Liver (tissue), 9 donors: Measurements from ENCODE around the gene EFNA3. TPM values are rescaled to one million over a fixed set of nuclear protein-coding genes. Genes with fewer than 3 reads are reported as not detected.
A peak's percentile ranks its signal among the peaks of the same experiment; 100 is the strongest.

ENCODE experiments used
- DNase-seq: peaks from one replicate; pipeline ENCODE4 v3.0.0-alpha.2; 2017; ENCODE audit warnings: low spot score
- H3K27ac ChIP-seq, 2 donors: one replicate each; pipeline ENCODE4 v1.7.0; 2013; ENCODE audit warnings: inconsistent platforms in 2 of 2, low read length in 2 of 2, control low read depth in 1 of 2, low read depth in 1 of 2, mild to moderate bottlenecking in 1 of 2
- H3K27me3 ChIP-seq, 4 donors: one replicate each; pipeline versions ENCODE4 v1.6.1 to v1.7.0; 2013; ENCODE audit warnings: low read length in 3 of 4, inconsistent platforms in 1 of 4, mild to moderate bottlenecking in 1 of 4, moderate library complexity in 1 of 4; ENCODE audit not compliant: control insufficient read depth in 4 of 4, insufficient read depth in 4 of 4
- H3K36me3 ChIP-seq, 4 donors: one replicate each; pipeline versions ENCODE4 v1.6.1 to v1.7.0; 2013; ENCODE audit warnings: low read length in 3 of 4, mild to moderate bottlenecking in 3 of 4, low read depth in 1 of 4, moderate library complexity in 1 of 4; ENCODE audit not compliant: control insufficient read depth in 4 of 4, insufficient read depth in 3 of 4
- H3K4me1 ChIP-seq, 4 donors: one replicate each; pipeline versions ENCODE4 v1.6.1 to v1.7.0; 2013; ENCODE audit warnings: low read length in 3 of 4, mild to moderate bottlenecking in 3 of 4, moderate library complexity in 1 of 4; ENCODE audit not compliant: control insufficient read depth in 4 of 4, insufficient read depth in 4 of 4
- H3K4me3 ChIP-seq, 3 donors: one replicate each; pipeline versions ENCODE4 v1.6.1 to v1.7.0; 2013; ENCODE audit warnings: low read length in 3 of 3, control low read depth in 1 of 3, low read depth in 1 of 3, mild to moderate bottlenecking in 1 of 3
- H3K9ac ChIP-seq, 2 donors: one replicate each; pipeline ENCODE4 v1.7.0; 2013; ENCODE audit warnings: low read length in 2 of 2, mild to moderate bottlenecking in 2 of 2, moderate library complexity in 2 of 2, control low read depth in 1 of 2, low read depth in 1 of 2
- H3K9me3 ChIP-seq, 4 donors: one replicate each; pipeline versions ENCODE4 v1.6.1 to v1.7.0; 2013; ENCODE audit warnings: low read length in 3 of 4; ENCODE audit not compliant: control insufficient read depth in 4 of 4
- FOXA1 ChIP-seq: IDR thresholded peaks from 2 replicates; pipeline ENCODE4 v1.6.1; 2016; ENCODE audit warnings: antibody characterized with exemption
- GABPA ChIP-seq, 2 donors: IDR thresholded peaks in 1 of 2; conservative IDR thresholded peaks in 1 of 2; 2 replicates each; pipeline ENCODE4 v1.6.1; 2016; ENCODE audit warnings: antibody characterized with exemption in 2 of 2, mild to moderate bottlenecking in 1 of 2, moderate library complexity in 1 of 2
- HNF4A ChIP-seq, 2 donors: conservative IDR thresholded peaks; 2 replicates each; pipeline ENCODE4 v1.6.1; 2016; ENCODE audit warnings: antibody characterized with exemption in 2 of 2, mild to moderate bottlenecking in 2 of 2
- HNF4G ChIP-seq: IDR thresholded peaks from 2 replicates; pipeline ENCODE4 v1.6.1; 2016; ENCODE audit warnings: antibody characterized with exemption
- RXRA ChIP-seq, 2 donors: IDR thresholded peaks; 2 replicates each; pipeline ENCODE4 v1.6.1; 2017 to 2018; ENCODE audit warnings: antibody characterized with exemption in 2 of 2, mild to moderate bottlenecking in 1 of 2
- SP1 ChIP-seq: IDR thresholded peaks from 2 replicates; pipeline ENCODE4 v1.6.1; 2018; ENCODE audit warnings: antibody characterized with exemption, mild to moderate bottlenecking
- WGBS: extraction: QIAGEN DNeasy Blood & Tissue Kit; methylation state at CpG from one replicate; pipeline ENCODE4 v1.1.7; 2013; 5-methylcytosine and 5-hydroxymethylcytosine counted together
- polyA plus RNA-seq, 2 donors: library from polyadenylated mRNA; stranded (reverse) in 1 of 2; unstranded in 1 of 2; fragments of 200-250 nt in 1 of 2; fragments of >200 nt in 1 of 2; fragmentation: Nextera tagmentation in 1 of 2; extraction: Ambion mirVana in 1 of 2; gene quantifications; one replicate each; pipeline versions ENCODE4 v1.2.1 to v1.2.3, GENCODE V29; 2013 to 2015
- total RNA-seq, 2 donors: library from RNA; depleted of rRNA; stranded (reverse); fragments of >200 nt; gene quantifications; one replicate each; pipeline ENCODE4 v1.2.3, GENCODE V29; 2014
- TF ChIP-seq, protein P1 (sequence below): fragments of 150-350 bp; IDR thresholded peaks from 2 replicates; pipeline ENCODE4 v1.5.1; 2017; ENCODE audit warnings: improper control_type of control experiment, low read depth, low read length; ENCODE audit not compliant: missing input control
- TF ChIP-seq, protein P2 (sequence below): IDR thresholded peaks from 2 replicates; pipeline ENCODE4 v1.6.1; 2016; ENCODE audit warnings: antibody characterized with exemption
- TF ChIP-seq, protein P3 (sequence below): IDR thresholded peaks from 2 replicates; pipeline ENCODE4 v1.6.1; 2016; ENCODE audit warnings: antibody characterized with exemption
- donor health status: healthy.
- donor health status: healthy.
- donor health status: healthy.
- donor health status: healthy.
- donor health status: healthy.

EFNA3 gene
- total and polyA plus RNA-seq, 4 donors: 0.47 to 3.7 (median 1.1) TPM

DNA sequence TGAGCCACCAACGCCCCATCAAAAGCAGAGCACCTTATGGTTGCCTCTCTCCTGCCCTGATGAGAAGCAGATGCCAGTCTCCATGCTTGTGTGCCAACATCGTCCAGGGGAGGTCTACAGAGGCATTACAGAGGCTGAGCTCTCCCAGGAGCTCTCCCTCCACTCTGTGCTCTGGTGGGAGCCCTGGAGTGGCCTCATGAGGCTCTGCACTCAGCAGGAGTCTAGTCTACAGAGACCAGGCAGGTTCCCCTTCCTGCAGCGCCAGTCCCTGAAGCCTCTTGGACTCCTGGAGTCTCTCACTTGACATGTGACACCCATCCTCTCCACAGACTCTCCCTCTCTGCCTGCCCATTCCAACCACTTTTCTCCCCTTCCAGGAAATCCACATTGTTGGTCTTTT lies 41.6 kb upstream of the EFNA3 start (continued):
- TF ChIP-seq, protein P1, sequence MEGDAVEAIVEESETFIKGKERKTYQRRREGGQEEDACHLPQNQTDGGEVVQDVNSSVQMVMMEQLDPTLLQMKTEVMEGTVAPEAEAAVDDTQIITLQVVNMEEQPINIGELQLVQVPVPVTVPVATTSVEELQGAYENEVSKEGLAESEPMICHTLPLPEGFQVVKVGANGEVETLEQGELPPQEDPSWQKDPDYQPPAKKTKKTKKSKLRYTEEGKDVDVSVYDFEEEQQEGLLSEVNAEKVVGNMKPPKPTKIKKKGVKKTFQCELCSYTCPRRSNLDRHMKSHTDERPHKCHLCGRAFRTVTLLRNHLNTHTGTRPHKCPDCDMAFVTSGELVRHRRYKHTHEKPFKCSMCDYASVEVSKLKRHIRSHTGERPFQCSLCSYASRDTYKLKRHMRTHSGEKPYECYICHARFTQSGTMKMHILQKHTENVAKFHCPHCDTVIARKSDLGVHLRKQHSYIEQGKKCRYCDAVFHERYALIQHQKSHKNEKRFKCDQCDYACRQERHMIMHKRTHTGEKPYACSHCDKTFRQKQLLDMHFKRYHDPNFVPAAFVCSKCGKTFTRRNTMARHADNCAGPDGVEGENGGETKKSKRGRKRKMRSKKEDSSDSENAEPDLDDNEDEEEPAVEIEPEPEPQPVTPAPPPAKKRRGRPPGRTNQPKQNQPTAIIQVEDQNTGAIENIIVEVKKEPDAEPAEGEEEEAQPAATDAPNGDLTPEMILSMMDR: no peak
- no peak for TF ChIP-seq HNF4A (conservative IDR thresholded peaks at IDR 0.05)
- TF ChIP-seq, protein P2, sequence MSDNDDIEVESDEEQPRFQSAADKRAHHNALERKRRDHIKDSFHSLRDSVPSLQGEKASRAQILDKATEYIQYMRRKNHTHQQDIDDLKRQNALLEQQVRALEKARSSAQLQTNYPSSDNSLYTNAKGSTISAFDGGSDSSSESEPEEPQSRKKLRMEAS: no peak
- TF ChIP-seq RXRA (IDR thresholded peaks at IDR 0.05): no peak

DNA sequence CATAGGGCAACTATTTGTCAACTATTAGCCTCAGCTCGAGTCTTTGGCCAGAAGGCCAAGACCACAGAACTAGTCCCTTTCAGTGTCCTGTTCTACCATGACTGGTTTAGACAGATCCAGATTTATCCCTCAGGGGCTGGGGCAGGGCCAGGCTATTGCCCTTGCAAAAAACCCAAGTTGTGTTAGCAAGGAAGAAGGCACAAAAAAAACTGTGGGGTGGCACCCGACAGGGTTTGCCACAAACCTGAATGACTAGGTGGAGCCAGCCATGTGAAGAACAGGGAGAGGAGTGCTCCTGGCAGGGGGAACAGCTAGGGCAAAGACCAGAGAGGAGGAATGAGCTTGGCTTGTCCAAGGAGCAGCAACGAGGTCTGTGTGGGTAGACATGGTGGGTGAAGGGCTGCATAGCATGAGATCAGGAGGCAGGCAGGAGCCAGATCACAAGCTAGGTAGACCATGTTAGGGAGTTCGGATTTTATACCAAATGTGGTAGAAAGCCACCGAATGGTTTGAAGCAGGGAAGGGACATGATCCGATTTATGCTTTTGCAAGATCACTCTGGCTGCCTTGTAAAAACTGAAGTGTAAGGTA lies 40.7 kb upstream of the EFNA3 start:
- peaks cover 5 to 18% (median 12%) of the 10 kb centered on the region in 4 donors for H3K4me1 ChIP-seq
- no peaks in the 10 kb centered on the region for H3K27me3 ChIP-seq
- H3K36me3 ChIP-seq: no peaks in the 10 kb centered on the region
- H3K9me3 ChIP-seq: no peaks in the 10 kb centered on the region
- DNase-seq: no peak
- H3K27ac ChIP-seq: no peak overlapping the region
- WGBS: 90% methylated on average over 6 of the region's 6 CpGs
- no peak overlapping the region for H3K4me3 ChIP-seq
- no peak overlapping the region for H3K9ac ChIP-seq
- TF ChIP-seq, protein P1: no peak
- TF ChIP-seq RXRA (IDR thresholded peaks at IDR 0.05) (no peak), GABPA (IDR thresholded peaks at IDR 0.05 in 1 of 2, conservative IDR thresholded peaks at IDR 0.05 in 1 of 2) (no peak), SP1 (no peak), HNF4G (no peak), FOXA1 (no peak)

DNA sequence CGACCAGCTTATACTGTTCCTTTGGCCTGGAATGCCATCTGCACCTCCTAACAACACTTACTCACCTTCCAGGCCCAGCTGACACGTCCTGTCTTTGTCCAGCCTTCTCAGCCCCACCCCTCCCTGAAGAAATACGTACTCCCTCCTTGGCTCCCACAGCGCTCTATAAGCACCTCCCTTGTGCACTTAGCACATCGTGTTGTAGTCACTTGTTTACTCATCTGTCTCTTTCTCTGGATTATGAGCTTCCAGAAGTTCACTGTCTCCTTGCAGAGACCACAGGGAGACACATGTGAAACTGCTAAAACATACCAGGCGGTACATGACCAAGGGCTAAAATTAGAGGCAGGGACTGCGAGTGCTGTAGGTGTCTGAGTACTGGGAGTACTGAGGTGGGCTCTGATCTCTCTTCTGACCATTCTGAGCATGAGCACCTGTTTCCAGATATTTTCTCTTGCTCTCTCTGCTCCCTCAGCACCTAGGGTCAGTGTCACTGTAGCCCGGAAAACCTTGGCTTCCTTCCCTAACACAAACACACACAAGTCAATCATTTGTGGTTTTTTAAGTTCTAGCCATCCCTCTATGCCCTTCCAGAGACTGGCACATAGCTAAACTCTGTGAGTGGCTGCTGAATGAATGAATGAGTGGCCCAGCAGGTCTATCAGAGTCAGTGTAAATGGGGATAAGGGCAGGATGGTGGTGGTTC lies 39.9 kb upstream of the EFNA3 start:
- Histone ChIP-seq H3K9me3 (no peaks in the 10 kb centered on the region), H3K36me3 (no peaks in the 10 kb centered on the region), H3K27ac (peak overlapping the region in 1 of 2 donors; percentile 38), H3K9ac (no peak overlapping the region), H3K4me1 (peaks cover 6 to 26% (median 17%) of the 10 kb centered on the region in 4 donors), H3K4me3 (no peak overlapping the region), H3K27me3 (no peaks in the 10 kb centered on the region)
- no peak for DNase-seq
- TF ChIP-seq, protein P3, sequence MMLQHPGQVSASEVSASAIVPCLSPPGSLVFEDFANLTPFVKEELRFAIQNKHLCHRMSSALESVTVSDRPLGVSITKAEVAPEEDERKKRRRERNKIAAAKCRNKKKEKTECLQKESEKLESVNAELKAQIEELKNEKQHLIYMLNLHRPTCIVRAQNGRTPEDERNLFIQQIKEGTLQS: no peak
- peak; percentile 27 for TF ChIP-seq SP1
- peak in 1 of 2 donors; percentile 8 for TF ChIP-seq RXRA (IDR thresholded peaks at IDR 0.05)
- TF ChIP-seq HNF4A (conservative IDR thresholded peaks at IDR 0.05): peak in 1 of 2 donors; percentile 21
- 47% methylated on average over 8 of the region's 8 CpGs for WGBS
